IMR-90 (cell line): ENCODE measurements around the gene SELENOM. TPM values are rescaled to one million over a fixed set of nuclear protein-coding genes. Genes with fewer than 3 reads are reported as not detected.

Experiments
- ATAC-seq: fragments of 200-7000 bp; cut with Tn5 transposase; 2 replicates; pipeline ENCODE4 v1.9.1; 2020; ENCODE audit warnings: low read depth, mild to moderate bottlenecking, moderate library complexity
- BruUV-seq: library from RNA; stranded (reverse); fragments of 400-500 nt; replicated peaks from 2 replicates; lab custom pipeline; 2021; lab: Mats Ljungman, UMichigan
- CTCF ChIA-PET: fragments of 300-600 bp; formaldehyde crosslinking; extraction: SDS; loops from one replicate; lab custom pipeline; 2021; ENCODE audit warnings: antibody characterized with exemption; lab: Yijun Ruan, JAX
- POLR2A ChIA-PET: fragments of 300-600 bp; sonication (Branson Sonifier 250); formaldehyde crosslinking; loops from one replicate; lab custom pipeline; 2022; ENCODE audit warnings: antibody characterized with exemption; ENCODE audit not compliant: unreplicated experiment; lab: Charles Lee
- DNase-seq: peaks from one replicate; pipeline ENCODE4 v3.0.0; 2013
- H2AFZ ChIP-seq: replicated peaks from 2 replicates; pipeline ENCODE3; 2013; ENCODE audit warnings: low read length, mild to moderate bottlenecking; ENCODE audit not compliant: poor library complexity
- H2AK5ac ChIP-seq: 2 replicates; pipeline ENCODE4 v1.6.1; 2013; ENCODE audit warnings: low read depth, low read length, inconsistent platforms
- H2AK9ac ChIP-seq: replicated peaks from 2 replicates; pipeline ENCODE3; 2013; ENCODE audit warnings: mild to moderate bottlenecking, low read depth, low read length, moderate library complexity; ENCODE audit not compliant: poor library complexity
- H2BK120ac ChIP-seq: 2 replicates; pipeline ENCODE4 v1.6.1; 2013; ENCODE audit warnings: low read depth, low read length, inconsistent platforms
- H2BK15ac ChIP-seq: 3 replicates; pipeline ENCODE4 v1.6.1; 2013; ENCODE audit warnings: low read depth, low read length, inconsistent platforms
- H2BK20ac ChIP-seq: 2 replicates; pipeline ENCODE4 v1.6.1; 2013; ENCODE audit warnings: low read depth, mild to moderate bottlenecking, inconsistent platforms, low read length, moderate library complexity
- H2BK5ac ChIP-seq: 2 replicates; pipeline ENCODE4 v1.6.1; 2013; ENCODE audit warnings: mild to moderate bottlenecking, low read depth, low read length, inconsistent platforms; ENCODE audit not compliant: poor library complexity, severe bottlenecking
- H3K14ac ChIP-seq: replicated peaks from 2 replicates; pipeline ENCODE4 v1.6.1; 2013; ENCODE audit warnings: low read depth, low read length, inconsistent platforms
- H3K18ac ChIP-seq: 2 replicates; pipeline ENCODE4 v1.6.1; 2013; ENCODE audit warnings: low read depth, low read length, control low read depth
- H3K23ac ChIP-seq: 2 replicates; pipeline ENCODE4 v1.6.1; 2013; ENCODE audit warnings: low read depth, low read length, inconsistent platforms
- H3K27ac ChIP-seq: 2 replicates; pipeline ENCODE4 v1.5.1; 2013; ENCODE audit warnings: mild to moderate bottlenecking, control low read depth, low read length; ENCODE audit not compliant: insufficient read depth
- H3K27me3 ChIP-seq: 2 replicates; pipeline ENCODE4 v1.6.1; 2013; ENCODE audit warnings: low read length; ENCODE audit not compliant: control insufficient read depth, insufficient read depth
- H3K36me3 ChIP-seq: 2 replicates; pipeline ENCODE4 v1.6.1; 2013; ENCODE audit warnings: low read length, mixed read lengths; ENCODE audit not compliant: control insufficient read depth, insufficient read depth
- H3K4ac ChIP-seq: 2 replicates; pipeline ENCODE4 v1.6.1; 2013; ENCODE audit warnings: low read depth, low read length, inconsistent platforms
- H3K4me1 ChIP-seq: 2 replicates; pipeline ENCODE4 v1.6.1; 2013; ENCODE audit warnings: low read length, mixed read lengths; ENCODE audit not compliant: control insufficient read depth, insufficient read depth
- H3K4me2 ChIP-seq: 2 replicates; pipeline ENCODE4 v1.6.1; 2013; ENCODE audit warnings: low read depth, mild to moderate bottlenecking, control low read depth, low read length, moderate library complexity
- H3K4me3 ChIP-seq: 2 replicates; pipeline ENCODE4 v1.5.1; 2013; ENCODE audit warnings: low read depth, mild to moderate bottlenecking, control low read depth, low read length, moderate library complexity; ENCODE audit not compliant: insufficient read depth
- H3K56ac ChIP-seq: 2 replicates; pipeline ENCODE4 v1.6.1; 2013; ENCODE audit warnings: low read length, inconsistent platforms; ENCODE audit not compliant: insufficient read depth; ENCODE audit errors: extremely low read depth
- H3K79me1 ChIP-seq, 2 experiments: 2 replicates each; pipeline ENCODE4 v1.6.1; 2013; ENCODE audit warnings: low read length in 2 of 2, inconsistent platforms in 1 of 2, low read depth in 1 of 2
- H3K9ac ChIP-seq: 2 replicates; pipeline ENCODE4 v1.6.1; 2013; ENCODE audit warnings: low read depth, low read length, control low read depth
- H3K9me1 ChIP-seq: 2 replicates; pipeline ENCODE4 v1.6.1; 2013; ENCODE audit warnings: low read length, inconsistent platforms; ENCODE audit not compliant: insufficient read depth
- H3K9me3 ChIP-seq: 2 replicates; pipeline ENCODE4 v1.6.1; 2013; ENCODE audit warnings: low read length; ENCODE audit not compliant: control insufficient read depth, insufficient read depth
- H4K20me1 ChIP-seq: 2 replicates; pipeline ENCODE4 v1.6.1; 2013; ENCODE audit warnings: low read length, inconsistent platforms; ENCODE audit not compliant: insufficient read depth
- H4K5ac ChIP-seq: 2 replicates; pipeline ENCODE4 v1.6.1; 2013; ENCODE audit warnings: mild to moderate bottlenecking, low read depth, low read length, control low read depth
- H4K8ac ChIP-seq, 2 experiments: 2 replicates each; pipeline ENCODE4 v1.6.1; 2013; ENCODE audit warnings: low read depth in 2 of 2, low read length in 2 of 2, control low read depth in 1 of 2, inconsistent platforms in 1 of 2
- H4K91ac ChIP-seq: 2 replicates; pipeline ENCODE4 v1.6.1; 2013; ENCODE audit warnings: low read depth, low read length, inconsistent platforms; ENCODE audit not compliant: insufficient read depth
- POLR2A ChIP-seq: IDR thresholded peaks from 2 replicates; pipeline ENCODE4 v1.6.1; 2012; ENCODE audit warnings: mild to moderate bottlenecking, low read depth, low read length
- RFX5 ChIP-seq: IDR thresholded peaks from 2 replicates; pipeline ENCODE4 v1.8.0; 2012; ENCODE audit warnings: low read depth, mild to moderate bottlenecking, low read length, moderate library complexity
- WGBS, 2 experiments: methylation state at CpG; one replicate each; pipeline versions ENCODE4 v1.1.5 to v1.1.7; 2013; ENCODE audit warnings: missing lambda C conversion rate in 2 of 2; ENCODE audit not compliant: insufficient read length in 1 of 2; ENCODE audit errors: extremely low coverage in 2 of 2; 5-methylcytosine and 5-hydroxymethylcytosine counted together
- dilution Hi-C: fragments of 300-500 bp; cut with HindIII; formaldehyde crosslinking; loops from one replicate; pipeline ENCODE4 v1.14.3; 2018; ENCODE audit warnings: low sequenced_read_pairs; ENCODE audit not compliant: unreplicated experiment
- in situ Hi-C: fragments of 300-500 bp; cut with MboI; formaldehyde crosslinking; loops from 3 replicates; pipeline ENCODE4 v1.14.3; 2019; ENCODE audit warnings: low sequenced_read_pairs, inconsistent platforms, mixed read lengths
- intact Hi-C: fragments of 100-400 bp; cut with micrococcal nuclease; formaldehyde crosslinking; loops from 2 replicates; pipeline ENCODE4 v1.10.0; 2022
- polyA plus RNA-seq, 3 experiments: library from polyadenylated mRNA; depleted of rRNA; stranded (reverse); fragments of >200 nt; gene quantifications; 2 replicates each; pipeline ENCODE4 v1.2.3, GENCODE V29; 2012; ENCODE audit warnings: low replicate concordance in 1 of 3
- total RNA-seq: library from RNA; depleted of rRNA; stranded (reverse); fragments of >200 nt; gene quantifications from 2 replicates; pipeline ENCODE4 v1.2.3, GENCODE V29; 2012

Gene SELENOM
- total and polyA plus RNA-seq, 2 of the 4 experiments (the other 2 are of a cell fraction), result 46.2 to 270 TPM

GRCh38 chr22:31122532-31123291 is 15.3 kb upstream of the SELENOM start, which contains the start of gene INPP5J:
TSS of gene INPP5J (plus strand) at chr22:31122966. CDS start at chr22:31123015, 49 bp downstream.
- H3K18ac ChIP-seq, result no peak within 1 kb of the TSS
- peak within 1 kb of the TSS; percentile 75 for H2AK5ac ChIP-seq
- H3K79me1 ChIP-seq, result peaks cover 0 to 4% of the 10 kb centered on the region in 2 experiments; a peak in 1 of 4 replicates
- H3K4me1 ChIP-seq, result peaks cover 5% of the 10 kb centered on the region
- ChIA-PET CTCF (no interaction called here), POLR2A (no interaction called here)
- peak within 1 kb of the TSS; percentile 80; the same call in 1 of the 3 replicates for H2BK15ac ChIP-seq
- ATAC-seq (peak; percentile 94), DNase-seq (peak; percentile 50)
- peak within 1 kb of the TSS; percentile 33; the same call in 1 of the 2 replicates for H2BK20ac ChIP-seq
- no peaks in the 10 kb centered on the region for H3K36me3 ChIP-seq
- peak within 1 kb of the TSS; percentile 65; the same call in 1 of the 2 replicates for H2BK120ac ChIP-seq
- peak; percentile 57; the same call in 1 of the 2 replicates for TF ChIP-seq RFX5
- no peak for TF ChIP-seq POLR2A
- peak within 1 kb of the TSS; percentile 52 for H3K4me3 ChIP-seq
- no CpG with 5 or more reads among the region's 10 CpGs for WGBS, 2 experiments
- H3K23ac ChIP-seq, result no peak within 1 kb of the TSS
- no TSS peak for BruUV-seq
- peak within 1 kb of the TSS; percentile 47 for H2AK9ac ChIP-seq
- H3K9me1 ChIP-seq, result no peaks in the 10 kb centered on the region; the same call in 1 of the 2 replicates
- H4K20me1 ChIP-seq, result no peaks in the 10 kb centered on the region
- dilution Hi-C loops (no loop called here), intact Hi-C loops (no loop called here), in situ Hi-C loops (no loop called here)
- H3K9me3 ChIP-seq, result no peaks in the 10 kb centered on the region
- peak within 1 kb of the TSS; percentile 51 for H4K91ac ChIP-seq
- H4K8ac ChIP-seq, result peak within 1 kb of the TSS; percentile 49 to 78; a peak in 3 of 4 replicates
- H2AFZ ChIP-seq, result peak within 1 kb of the TSS; percentile 97
- H3K4me2 ChIP-seq, result peak within 1 kb of the TSS; percentile 96
- no peaks in the 10 kb centered on the region; the same call in 1 of the 2 replicates for H3K27me3 ChIP-seq
- no peak within 1 kb of the TSS for H2BK5ac ChIP-seq
- H3K4ac ChIP-seq, result peak within 1 kb of the TSS; percentile 67
- peak within 1 kb of the TSS; percentile 88 for H4K5ac ChIP-seq
- H3K9ac ChIP-seq, result peak within 1 kb of the TSS; percentile 74
- H3K27ac ChIP-seq, result no peak within 1 kb of the TSS; the same call in 1 of the 2 replicates
- peak within 1 kb of the TSS; percentile 65 for H3K14ac ChIP-seq
- H3K56ac ChIP-seq, result no peak within 1 kb of the TSS; the same call in 1 of the 2 replicates
